GM21367 (cell line): ENCODE measurements around the gene IP6K3.

ENCODE experiments used
- ATAC-seq: cut with Tn5 transposase; IDR thresholded peaks from one replicate; pipeline ENCODE4 v1.9.1; 2021; ENCODE audit not compliant: unreplicated experiment

The IP6K3 gene

DNA sequence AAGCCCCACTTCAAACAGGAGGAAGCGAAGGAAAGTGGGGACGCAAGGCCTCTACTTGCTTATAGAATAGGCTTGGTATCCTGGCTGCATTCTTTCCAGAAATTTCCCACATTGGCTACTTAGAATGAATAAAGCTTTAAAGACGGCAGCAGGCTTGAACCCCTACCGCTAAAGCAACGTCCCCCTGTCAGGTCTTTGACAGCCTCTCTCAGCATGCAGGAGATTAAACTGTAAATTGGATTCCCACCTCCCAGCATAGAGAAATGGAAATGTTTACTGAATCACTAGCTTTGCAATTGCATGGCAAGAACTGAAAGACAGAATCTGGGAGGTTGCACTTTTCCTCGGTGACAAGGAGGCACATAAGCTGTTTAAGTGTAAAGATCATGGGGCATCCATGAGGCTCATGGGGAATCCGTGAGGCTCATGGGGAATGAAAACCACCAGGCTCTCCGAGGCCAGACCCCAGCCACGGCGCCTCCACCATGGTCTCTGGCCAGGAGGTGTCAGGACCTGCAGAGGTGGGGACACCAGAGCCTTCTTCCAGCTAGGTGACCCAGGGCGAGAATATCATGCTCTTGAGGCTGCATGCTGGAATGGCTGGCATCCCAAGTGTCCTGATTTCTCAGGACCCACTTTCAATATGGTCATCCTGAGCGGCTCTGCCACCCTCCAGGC lies 31.9 kb upstream of the IP6K3 start:
- ATAC-seq, result no peak

DNA sequence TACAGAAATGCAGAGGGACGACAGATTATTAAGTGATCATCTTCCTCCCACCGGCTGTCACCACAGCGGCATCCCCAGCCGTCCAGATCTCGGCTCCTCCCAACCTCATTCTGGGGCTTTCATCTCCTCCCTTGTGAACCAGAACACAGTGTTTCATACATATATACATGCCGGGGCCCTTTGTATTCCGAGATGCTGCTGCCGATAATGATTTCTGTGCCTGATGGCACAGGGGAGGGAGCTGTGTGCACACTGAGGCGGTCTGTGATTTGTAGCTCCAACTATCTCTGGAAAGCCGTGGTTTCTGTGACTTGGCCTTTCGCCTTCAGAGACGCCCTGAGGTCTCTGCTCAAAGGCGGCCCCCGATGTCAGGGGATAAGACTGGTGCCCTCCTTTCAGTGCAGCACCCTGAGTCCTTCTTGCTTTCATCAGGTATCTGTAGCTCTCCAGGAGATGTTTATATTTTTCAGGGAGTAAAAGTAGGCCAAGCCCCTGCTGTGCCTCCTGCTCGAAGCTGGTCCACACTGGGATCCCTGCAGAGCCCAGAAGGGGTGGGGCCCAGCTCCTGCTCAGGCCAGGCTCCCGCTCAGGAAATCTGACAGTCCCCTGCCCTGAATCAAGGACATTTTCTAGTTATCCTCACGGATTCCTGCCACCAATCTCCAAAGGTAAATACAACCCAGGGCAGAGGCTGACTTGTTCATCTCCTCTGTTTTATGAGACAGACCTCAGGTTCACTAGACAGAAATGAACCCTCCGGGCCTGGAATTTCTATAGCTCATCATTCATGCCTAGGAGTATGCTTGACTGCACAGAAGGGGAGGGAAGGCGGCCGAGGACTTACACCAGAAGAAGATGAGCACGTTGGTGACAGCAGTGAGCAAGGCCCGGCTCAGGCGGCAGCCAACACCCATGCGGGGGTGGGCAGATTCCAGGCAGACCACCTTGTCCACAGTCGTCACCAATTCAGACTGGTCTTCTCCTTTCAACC lies 31.0 kb upstream of the IP6K3 start:
- no peak for ATAC-seq

DNA sequence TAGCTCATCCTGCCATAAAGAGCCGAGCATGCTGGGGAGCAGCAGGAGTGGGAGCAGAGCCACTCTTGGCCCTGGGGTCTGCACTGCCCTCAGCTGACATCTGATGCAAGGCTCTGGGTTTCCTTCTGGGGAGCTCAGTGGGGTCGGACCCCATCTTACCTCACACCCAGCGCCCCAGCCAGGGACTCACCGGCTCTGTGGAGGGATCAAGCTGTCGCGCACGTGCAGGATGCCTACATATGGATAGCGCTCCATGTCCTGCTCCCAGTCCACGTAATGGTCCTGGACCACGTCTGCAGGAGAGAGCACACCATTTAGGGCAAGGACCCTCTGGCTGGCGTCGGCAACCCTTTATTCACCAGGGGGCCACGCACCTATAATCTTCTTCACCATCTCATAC lies 30.1 kb upstream of the IP6K3 start:
- ATAC-seq, result no peak

DNA sequence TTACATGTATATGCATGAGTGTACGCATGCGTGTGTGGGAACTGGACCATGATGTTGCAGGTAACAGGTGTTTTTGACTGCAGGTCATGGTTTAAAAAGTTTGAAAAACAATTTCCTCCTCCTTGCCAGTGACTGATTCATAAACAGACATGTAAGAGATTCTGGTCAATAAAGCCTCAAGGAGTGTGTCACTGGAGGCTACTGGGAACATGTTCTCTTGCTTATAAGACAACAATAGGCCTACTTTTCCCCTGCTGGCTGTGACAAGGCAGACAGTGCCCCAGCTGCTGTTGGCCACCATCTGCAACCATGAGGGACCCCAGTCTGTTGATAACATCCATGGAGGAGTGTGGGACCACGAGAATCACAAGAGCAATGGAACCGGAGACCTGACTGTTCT lies 29.5 kb upstream of the IP6K3 start:
- no peak for ATAC-seq

- ATAC-seq, result no peak
These were observed 28.1 kb upstream of the IP6K3 start for GRCh38 chr6:33774774-33775173.

GRCh38 chr6:33772902-33773472 lies 26.3 kb upstream of the IP6K3 start:
- no peak for ATAC-seq

DNA sequence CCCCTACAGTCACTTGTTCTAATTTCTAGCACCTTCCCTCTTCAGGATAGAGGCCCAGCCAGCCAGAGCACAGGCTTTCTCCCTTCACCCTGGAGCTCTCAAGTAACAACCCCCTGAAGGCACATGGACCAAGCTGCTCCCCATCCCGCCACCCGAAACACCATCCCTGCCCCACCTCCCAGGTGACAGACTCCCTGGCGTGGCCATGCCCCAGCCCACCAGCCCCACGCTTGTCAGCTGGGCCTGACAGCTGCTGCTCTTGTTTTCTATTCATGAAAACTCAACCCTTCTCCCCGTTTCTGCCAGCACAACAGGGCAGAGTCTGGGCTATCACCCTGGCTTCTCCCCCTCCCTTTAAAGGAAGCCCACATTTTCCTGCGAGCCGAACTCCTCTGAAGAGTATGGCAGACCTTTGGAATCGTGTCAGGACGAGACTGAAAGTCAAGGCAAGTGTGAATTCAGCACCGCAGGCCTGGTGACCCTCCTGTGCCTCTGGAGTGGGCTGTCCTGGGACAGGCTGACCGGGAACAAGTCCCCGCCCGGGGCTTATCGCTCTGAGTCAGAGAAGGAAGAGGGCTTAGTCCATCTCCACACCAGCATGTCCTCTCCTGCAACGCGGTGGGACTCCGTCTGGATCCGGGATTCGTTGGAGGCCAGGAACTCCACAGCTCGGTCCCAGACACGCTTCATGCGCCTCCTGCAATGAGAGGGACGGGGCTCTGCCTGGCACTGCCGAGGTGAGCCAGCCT lies 25.6 kb upstream of the IP6K3 start:
- no peak for ATAC-seq

DNA sequence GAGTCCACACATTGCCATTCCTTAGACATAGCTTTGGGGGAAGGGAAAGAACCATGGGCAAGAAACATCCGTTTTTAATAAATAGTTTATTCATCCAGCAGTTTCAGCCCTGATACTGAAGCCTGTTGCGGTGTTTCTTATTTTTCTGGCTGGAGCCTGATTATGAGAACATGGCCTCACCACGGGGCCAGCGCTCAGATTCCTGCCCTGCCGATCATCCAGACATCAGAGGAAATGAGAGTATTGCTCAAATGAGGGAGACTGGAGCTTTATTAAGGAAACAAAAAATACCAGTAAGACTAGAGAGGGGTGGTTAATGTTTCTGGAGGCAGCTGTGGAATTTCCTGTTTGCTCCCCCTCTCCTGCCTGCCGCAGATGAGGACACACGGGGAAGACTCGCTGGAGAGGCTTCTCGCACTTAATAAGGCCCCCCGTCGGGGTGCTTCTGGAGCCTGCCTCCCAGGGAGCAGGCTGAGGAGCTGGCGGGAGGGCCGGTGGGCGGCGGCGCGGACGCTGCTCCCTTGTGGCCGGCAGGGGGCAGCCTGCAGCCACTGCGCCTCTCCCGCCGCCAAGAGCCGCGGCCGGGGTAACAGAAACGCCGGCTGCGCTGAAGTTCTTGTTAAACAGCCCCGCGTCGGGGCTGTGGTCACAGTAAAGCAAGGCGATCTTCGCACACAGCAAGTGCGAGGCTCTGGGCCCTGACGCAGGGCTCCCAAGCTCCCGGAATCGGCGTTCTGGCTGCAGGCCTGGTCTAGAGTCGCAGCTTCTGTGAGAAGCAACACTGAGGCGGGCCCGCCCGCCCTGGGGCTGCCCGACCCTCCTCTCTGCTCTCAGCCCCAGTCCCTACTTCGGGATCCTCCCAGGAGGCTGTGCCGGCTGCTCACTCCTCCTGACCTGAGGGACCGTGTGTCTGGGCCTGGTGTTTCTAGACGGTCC lies 24.7 kb upstream of the IP6K3 start:
- no peak for ATAC-seq

- ATAC-seq, result no peak
These were observed 24.1 kb upstream of the IP6K3 start for GRCh38 chr6:33770833-33771145.

DNA sequence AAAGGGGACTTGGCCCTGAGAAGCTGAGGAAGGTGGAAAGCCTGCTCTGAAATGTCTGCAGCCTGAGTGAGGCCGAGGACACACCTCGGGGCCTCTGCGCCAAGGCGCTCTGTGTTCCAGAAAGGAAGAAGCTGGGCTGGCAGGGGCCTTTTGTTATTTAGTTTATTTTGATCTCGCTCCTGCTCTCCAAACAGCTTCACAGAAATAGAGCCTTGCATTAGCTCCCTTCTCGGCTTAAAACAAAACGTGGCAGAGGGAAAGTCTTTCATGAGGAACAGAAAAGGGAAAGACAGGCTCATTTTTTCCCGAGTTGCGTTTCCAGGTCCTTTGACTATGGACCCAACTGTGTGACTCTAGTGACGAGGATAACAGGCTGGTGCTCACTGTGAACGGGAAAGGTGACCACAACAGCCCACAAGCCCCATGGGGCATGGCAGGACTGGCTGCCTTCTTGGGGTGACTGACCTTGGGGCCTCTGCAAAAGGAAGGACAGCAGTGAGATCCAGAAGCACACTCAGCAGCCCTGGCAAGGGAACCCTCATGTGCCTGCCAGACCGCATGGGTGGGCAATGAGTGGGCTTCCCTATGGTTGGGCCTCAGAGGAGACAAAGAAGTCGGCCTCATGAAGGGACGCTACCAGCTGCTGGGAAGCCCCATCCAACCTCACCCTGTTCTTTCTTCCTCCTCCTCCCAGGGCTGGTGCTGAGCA lies 23.6 kb upstream of the IP6K3 start:
- no peak for ATAC-seq

GRCh38 chr6:33769248-33769821 lies 22.6 kb upstream of the IP6K3 start:
- ATAC-seq, result no peak

DNA sequence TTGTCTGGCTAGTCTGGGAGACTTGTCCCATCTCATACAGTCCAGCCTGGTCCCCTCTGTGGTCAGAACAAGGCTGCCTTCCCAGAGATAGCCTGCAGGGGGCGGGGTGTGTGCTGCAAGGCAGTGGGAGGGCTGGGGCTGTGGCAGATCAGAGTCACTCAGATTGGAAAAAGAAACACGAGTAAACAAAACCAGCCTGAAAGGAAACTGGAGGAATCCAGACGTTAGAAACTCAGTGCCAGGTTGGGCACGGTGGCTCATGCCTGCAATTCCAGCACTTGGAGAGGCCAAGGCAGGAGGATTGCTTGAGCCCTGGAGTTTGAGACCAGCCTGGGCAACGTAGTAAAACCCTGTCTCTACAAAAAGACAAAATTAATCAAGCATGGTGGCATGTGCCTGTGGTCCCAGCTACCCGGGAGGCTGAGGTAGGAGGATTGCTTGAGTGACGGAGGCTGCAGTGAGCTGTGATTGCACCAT lies 22.0 kb upstream of the IP6K3 start:
- no peak for ATAC-seq

DNA sequence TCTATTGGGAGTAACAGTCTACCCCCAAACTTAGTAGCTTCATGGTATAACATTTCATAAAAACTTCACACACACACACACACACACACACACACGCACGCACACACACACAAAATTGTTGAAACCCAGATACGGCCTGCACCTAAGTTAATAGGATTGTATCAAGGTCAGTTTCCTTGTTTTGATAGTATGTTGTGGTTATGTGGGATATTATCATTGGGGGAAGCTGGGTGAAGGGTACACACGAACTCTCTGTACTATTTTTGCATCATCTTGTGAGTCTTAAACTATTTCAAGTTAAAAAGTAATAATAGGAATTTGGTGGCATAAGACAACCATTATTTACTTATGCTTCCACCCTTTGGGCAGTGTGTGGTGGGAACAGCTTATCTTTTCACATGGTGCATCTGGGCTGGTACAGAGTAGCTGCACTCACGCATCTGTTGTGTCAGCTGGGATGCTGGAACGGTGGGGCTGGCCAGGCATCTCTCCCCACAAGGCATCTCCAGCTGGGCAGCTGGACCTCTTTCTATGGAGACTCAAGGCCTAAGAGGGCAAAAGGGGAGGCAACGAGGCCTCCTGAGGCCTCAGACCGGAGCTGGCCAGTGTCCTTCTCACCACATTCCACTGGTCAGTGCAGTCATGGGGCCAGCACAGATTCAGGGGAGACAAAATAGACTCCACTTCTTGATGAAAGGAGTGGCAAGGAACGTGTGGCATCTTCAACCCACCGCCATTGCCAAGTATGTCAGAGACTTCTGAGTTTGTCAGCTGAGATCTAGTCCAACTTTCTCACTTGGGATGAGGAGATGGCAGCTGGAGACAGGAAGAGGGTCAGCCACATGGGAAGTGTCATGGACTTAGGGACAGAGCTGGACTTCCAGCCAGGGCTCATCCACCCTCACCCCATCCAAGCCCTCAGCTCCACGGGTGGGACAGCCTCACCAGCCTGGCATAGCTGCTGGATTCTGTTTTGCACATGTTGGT lies 20.5 kb upstream of the IP6K3 start:
- ATAC-seq, result no peak

DNA sequence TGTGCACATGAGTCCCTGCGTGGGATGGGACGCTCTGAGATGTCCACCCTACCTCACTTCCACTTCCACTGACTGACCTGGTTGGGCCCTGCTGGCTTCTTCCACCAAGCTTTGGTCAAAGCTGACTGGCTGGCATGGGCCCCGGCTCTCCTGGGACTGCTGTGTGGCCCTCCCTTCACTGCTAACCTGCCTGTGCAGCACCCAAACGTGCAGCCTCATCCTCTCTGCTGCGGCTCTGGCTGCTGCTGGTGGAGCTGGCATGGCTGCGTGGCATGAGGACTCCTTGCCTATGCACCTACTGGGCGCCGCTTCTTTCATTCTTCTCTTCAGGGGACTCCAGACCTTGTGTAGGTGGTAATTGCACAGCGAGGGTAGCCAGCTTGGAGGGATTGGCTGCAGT lies 18.7 kb upstream of the IP6K3 start:
- ATAC-seq, result no peak

GRCh38 chr6:33764036-33764435 lies 17.3 kb upstream of the IP6K3 start:
- no peak for ATAC-seq

DNA sequence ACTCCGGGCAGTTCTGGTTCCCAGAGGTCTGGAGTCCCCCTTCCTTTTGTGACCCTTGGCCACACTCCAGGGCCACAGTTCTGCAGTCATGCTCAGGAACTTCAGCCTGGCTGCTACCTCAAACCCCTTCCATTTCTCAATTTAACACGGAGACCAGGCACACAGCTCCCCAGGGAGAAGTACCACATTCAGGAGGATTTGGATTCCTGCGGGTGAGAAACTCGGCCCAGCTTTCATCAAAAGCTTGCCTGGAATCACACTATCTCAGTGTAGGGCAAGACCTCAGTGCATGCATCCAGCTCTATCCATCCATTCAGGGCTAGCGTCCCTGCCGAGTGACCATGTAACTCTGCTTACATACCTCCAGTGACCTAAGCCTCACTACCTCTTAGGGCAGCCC lies 16.8 kb upstream of the IP6K3 start:
- ATAC-seq, result no peak

GRCh38 chr6:33762713-33763112 lies 16.0 kb upstream of the IP6K3 start:
- ATAC-seq, result no peak
